Hematopoietic multipotent progenitor cell treated with erythropoietin and hydrocortisone succinate and interleukin-3 and kit ligand, for 6 days (in vitro differentiated cells): Measurements from ENCODE around the gene GABARAPL1.
"Not testable (repeated sequence)": the region's sequence is repeated elsewhere in the genome, so short reads cannot be mapped to it uniquely, and the experiment has no call there.

Experiments
- DNase-seq: peaks from one replicate; pipeline ENCODE4 v3.0.0-alpha.2; 2015

Gene GABARAPL1

DNA sequence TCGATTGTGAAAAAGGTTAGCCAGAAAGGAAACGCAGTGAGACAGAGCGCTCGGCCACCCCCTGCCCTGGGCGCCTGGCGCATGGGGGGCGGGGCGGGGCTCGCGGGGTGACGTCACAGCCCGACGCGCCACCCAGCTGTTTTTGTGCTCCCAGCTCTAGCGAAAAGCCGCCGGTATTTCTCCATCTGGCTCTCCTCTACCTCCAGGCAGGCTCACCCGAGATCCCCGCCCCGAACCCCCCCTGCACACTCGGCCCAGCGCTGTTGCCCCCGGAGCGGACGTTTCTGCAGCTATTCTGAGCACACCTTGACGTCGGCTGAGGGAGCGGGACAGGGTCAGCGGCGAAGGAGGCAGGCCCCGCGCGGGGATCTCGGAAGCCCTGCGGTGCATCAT lies at the start of gene GABARAPL1:
TSS of gene GABARAPL1 (plus strand) at position 139 of the 393 bp plus-strand sequence. CDS start at position 392, 253 bp downstream.
- peak; percentile 83 for DNase-seq

DNA sequence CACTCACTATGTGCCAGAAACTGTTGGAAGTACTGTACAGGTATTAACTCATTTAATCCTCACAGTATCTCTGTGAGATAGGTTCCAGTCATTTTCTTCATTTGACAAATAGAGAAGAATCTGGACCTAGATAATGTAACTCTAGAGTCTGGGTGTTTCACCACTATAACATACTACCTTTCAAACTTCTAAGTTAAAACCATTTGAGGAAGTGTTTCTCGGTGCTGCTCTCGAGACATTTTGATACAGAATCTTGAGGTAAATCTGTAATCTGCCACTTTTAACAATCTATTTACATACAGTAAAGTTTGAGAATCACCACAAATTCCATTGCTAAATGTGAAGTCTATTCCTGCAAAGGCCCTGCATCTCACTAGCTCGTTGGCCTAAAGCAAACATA lies 49.6 kb upstream of the GABARAPL1 start:
- DNase-seq, result peak; percentile 20

DNA sequence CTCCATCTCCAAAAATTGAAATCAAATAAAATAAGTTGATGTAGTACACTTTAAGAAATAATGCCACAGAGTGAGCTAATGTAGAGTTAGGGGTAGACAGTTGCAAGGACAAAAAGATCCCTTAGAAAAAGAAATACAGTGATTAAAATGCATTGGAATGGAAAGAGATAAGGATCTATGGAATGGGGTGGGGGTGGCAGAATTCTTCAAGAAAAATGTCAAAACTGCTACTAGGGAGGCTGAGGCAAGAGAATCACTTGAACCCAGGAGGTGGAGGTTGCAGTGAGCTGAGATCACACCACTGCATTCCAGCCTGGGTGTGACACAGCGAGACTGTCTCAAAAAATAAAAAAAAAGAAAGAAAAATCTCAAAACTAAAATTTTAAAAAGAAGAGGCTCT lies 47.3 kb upstream of the GABARAPL1 start:
- no peak for DNase-seq

DNA sequence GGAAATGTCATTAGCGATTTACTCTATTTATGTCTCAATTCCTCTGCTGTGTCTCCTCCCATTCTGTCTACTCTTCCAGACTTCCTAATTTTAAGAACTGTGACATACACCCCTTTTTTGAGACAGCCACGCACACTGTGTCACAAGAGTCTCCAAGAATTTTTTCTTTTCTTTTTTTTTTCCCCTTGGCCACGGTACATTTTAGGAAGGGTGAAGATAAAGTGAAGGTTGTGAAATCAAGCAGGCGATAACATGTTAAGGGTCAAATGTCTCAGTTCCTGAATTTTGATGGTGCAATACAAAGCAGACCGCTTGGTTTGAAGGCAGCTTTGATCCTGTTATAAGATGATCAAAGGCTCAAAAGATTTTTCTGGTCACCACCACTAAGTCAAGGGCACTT lies 45.1 kb upstream of the GABARAPL1 start:
- DNase-seq, result peak; percentile 54

DNA sequence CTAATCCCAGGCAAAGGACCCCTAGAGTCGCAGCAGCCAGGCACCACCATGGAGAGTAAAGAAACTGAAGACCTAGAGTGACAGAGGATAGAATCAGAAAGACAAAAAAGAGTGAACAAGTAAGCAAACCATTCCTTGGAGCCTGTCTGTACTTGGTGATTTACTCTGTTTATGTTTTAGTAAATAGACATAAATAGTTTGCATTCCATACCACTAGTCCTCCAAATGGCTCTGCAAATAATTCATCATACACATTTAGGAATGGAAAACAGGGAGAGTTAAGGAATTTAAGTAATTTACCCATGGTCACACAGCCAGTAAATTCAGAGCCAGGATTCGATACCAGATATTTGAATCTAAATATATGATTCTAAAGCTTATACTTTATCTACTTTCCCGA lies 43.6 kb upstream of the GABARAPL1 start:
- no peak for DNase-seq

DNA sequence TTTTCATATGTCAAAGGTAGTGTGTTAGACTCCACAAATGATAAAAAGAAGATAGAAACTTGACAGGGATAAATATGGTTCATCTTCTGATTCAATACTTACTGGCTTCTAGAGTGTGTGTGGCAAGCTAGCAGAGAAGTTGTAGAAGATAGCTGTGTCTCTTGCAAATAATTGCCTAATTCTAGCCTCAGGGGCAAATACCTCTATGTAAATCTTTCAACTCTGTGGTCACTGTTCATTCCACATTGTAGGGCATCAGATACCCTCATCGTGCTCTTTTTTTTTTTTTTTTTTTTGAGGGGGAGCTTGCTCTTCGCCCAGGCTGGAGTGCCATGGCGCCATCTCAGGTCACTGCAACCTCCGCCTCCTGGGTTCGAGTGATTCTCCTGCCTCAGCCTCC lies 42.5 kb upstream of the GABARAPL1 start:
- DNase-seq, result no peak

DNA sequence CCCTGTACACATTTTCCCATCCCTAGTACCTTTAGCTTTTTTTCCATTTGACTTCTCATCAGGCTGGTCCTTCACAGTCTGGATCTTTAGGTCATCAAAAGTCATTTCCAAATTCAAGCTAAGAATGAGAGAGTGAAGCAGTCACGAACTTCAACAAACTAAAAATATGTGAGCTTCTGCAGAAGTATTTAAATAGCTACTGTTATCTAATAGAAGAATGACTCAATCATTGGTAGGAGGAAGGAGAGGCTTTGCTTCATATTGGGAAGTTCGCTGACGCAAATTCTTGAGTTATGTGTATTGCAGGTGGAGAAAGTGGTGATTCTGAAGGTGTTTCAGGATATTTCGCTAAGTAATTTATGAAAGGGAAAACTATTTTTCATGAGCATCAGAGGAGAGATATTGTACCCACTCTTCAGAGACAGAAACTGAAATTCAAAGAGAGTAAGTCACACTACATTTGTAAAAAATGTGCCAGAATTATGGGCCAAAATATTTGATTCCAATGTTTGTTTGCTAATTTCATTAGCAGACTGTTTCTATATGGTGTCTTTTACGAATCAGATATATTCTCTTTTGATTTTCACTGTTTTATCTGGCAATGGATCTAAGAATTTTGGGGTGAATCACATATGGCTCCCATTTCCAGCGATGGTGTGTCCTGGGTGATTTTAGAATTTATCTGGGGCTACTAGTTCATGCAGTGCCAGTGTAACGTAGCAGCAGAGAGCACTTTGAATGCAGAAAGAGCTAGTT lies 40.5 kb upstream of the GABARAPL1 start, which contains the start of gene OLR1:
TSS of gene OLR1 (minus strand) at position 160 of the 756 bp plus-strand sequence. CDS start at position 105, 55 bp downstream.
- DNase-seq, result no peak

DNA sequence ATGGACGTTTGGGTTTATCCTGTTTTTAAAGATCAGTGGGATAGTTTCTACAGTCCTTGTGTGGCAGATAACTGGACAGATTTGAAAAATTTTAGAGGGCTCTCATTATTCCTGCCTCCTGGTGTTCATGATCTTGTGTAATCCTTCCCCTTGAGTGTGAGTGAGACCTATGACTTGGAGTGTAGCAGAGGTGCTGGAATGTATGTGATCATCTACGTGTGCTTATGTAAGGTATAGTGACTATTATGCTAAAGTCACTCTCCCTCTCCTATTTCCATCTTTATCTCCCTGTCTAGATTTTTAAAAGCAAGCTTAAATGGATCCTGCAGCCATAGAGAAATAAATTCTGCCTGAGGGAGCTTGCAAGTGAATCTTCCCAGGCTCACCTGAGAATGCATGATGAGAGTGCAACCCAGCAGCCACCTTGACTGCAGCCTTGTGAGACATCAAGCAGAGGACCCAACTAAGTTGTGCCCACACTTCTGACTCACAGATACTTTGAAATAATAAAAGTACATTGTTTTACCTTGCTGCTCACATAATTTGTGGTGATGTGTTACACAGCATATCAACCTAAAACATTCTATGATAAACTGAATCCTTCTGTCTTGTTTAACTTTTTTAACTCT lies 37.6 kb upstream of the GABARAPL1 start:
- DNase-seq, result no peak

DNA sequence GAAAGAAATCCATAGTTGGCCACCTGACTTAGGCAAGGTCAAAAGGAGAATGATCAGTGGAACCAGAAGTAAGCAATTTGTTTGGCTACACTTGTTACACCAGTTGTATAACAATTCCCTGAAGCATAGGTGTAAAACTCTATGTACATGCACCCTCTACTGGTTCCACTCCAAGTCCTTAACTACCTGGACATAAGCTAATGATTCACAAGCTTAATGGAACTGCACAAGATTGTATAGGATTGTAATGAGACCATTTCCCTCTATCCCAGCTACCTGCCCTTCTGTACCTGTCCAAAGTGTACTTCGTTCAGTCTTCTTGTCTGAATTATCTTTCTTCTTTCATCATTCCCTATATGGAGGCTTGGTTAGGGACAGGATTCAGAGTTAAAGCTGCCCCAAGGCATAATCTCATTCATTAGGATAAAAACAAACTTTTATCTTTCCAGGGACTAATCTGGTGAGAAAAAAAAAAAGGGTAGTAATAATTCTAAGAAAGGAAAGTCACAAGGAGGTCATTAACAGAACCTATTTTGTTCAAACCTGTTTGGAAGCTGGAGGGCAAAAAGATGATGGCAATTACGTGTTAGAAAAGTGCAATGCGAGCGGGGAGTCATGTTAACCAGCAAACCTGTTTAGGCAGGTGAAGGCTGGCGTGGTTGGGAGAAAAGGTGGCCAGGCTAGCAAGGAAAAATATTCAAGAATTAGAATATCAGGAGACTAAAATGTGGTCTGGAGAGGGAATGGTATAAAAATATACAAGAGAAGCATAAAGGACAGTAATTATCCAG lies 36.6 kb upstream of the GABARAPL1 start:
- DNase-seq, result no peak

DNA sequence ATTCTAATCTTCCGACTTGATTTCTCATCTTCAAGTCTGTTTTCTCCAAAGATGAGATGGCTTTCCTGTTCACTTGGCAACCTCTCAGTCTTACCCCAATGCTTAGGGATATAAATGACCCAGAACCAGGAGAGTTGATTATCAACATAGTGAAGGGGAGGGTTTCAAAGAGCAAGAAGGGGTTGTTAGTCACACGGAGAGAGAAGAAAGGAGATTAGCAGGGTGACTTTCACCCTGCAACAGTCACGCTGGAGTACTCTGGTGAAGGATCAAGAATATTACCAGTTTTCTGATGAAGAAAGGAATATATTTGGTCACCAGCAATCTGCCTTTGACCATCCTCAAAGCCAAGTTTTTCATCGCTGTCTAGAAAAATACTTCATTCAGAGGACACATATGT lies 33.9 kb upstream of the GABARAPL1 start, which contains the start of gene TMEM52B:
TSS of gene TMEM52B (plus strand) at position 212 of the 400 bp plus-strand sequence. CDS start 543 bp downstream, outside the sequence.
- no peak for DNase-seq

DNA sequence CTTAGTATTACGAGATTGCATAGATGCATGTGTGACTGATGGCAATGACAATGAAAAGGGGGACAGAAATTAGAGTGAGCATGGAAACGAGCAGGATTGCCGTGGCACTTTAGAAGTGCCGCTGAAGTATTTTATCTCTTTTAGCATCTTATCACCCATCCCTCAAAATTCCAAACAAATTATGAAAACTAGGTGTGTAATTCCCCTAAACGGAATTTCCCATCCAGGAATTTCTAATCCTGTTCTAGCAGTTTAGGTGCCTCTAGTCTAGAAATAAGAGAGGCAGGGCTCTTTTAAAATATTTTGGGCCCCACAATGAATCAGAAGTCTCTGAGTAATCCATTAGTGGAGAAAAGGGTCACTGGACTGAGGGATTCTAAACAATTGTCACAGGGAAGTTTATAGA lies 32.9 kb upstream of the GABARAPL1 start:
- DNase-seq, result no peak

DNA sequence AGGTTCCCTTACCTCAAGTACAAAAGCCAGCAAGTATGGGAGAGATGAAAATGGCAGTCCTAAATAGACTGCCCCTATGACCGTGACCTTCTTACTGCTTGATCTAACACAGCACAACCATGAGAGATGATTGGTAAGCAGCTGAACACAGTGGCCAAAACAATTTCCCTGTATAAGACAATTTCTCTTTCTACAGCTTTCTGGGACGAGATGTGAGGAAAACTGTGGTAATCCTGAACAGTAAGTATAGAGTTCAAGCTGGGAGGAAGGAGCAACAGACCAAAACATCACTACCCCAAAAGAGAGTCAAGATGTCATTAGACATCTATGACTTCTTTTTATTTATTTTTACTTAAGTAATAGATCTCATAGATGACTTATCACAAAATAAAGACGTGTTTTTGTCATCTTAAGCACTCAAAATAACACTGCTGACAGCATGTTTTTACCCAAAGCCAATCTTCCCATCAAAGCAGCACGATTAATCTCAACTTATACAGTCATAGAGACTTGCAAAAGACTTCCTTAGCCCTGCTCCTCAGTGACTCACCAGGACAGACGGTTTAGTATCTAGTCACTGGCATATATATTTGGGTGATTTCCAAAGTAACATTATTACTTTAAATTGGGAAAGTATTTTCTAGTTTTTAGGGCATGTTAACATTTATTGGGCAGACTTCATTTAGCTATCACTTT lies 30.2 kb upstream of the GABARAPL1 start:
- peak; percentile 16 for DNase-seq

DNA sequence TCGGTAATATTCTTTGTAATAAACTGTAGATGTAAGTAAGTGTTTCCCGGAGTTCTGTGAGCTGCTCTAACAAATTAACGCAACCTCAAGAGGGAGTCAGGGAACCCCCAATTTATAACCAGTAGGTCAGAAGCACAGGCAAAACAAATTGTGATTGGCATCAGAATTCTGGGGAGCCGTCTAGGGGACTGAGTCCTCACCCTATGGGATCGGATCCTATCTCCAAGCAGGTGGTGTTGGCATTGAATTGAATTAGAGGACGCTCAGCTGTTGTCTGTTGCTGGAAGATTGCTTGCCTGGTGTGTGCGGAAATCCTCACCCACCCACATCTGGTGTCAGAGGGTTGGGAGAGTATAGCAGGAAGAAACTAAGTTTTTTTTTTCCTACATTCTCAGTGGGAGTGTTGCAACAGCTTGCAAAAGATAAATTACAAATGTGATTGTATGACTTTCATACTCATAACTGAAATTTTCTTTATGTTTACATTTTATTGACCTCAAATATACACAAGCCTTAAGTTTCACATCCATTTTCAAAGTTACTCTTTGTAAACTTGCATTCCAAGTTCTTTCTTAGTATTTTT lies 28.3 kb upstream of the GABARAPL1 start:
- DNase-seq, result no peak

DNA sequence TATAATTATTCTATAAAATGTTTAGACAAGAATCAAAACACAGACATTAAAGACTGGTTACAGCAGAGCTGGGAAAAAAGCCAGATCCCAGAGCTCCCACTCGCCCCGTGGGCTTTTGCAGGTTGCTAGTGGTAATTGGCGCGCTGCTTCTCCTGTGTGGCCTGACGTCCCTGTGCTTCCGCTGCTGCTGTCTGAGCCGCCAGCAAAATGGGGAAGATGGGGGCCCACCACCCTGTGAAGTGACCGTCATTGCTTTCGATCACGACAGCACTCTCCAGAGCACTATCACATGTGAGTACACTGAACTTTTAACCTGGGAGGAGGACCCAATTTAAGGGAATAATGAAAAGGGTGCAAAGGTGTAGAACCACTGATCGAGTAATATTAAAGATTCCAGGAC lies 26.4 kb upstream of the GABARAPL1 start:
- peak; percentile 36 for DNase-seq

DNA sequence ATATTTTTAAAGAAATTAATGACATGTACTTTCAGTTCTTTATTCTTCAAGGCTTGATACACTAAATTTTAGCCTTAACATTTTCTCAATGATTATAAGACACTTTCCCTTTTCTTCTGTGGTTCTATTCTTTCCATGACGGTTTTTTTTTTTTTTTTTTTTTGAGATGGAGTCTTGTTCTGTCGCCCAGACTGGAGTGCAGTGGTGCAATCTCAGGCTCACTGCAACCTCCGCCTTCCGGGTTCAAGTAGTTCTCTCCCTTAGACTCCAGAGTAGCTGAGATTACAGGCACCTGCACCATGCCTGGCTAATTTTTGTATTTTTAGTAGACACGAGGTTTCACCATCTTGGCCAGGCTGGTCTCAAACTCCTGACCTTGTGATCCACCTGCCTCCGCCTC lies 25.7 kb upstream of the GABARAPL1 start:
- DNase-seq, result not testable (repeated sequence)

DNA sequence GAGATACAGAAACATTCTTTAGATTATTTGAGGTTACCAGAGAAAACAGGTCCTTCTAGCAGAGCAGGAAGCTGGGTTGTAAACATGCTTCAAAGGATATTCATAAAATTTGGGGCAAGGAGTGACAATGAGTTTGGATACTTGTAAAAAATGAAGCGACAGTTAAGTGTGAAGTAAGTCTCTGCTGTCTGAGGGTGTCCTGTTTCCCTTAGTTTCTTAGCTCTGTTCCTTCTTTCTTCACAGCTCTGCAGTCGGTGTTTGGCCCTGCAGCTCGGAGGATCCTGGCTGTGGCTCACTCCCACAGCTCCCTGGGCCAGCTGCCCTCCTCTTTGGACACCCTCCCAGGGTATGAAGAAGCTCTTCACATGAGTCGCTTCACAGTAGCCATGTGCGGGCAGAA lies 23.0 kb upstream of the GABARAPL1 start:
- no peak for DNase-seq

DNA sequence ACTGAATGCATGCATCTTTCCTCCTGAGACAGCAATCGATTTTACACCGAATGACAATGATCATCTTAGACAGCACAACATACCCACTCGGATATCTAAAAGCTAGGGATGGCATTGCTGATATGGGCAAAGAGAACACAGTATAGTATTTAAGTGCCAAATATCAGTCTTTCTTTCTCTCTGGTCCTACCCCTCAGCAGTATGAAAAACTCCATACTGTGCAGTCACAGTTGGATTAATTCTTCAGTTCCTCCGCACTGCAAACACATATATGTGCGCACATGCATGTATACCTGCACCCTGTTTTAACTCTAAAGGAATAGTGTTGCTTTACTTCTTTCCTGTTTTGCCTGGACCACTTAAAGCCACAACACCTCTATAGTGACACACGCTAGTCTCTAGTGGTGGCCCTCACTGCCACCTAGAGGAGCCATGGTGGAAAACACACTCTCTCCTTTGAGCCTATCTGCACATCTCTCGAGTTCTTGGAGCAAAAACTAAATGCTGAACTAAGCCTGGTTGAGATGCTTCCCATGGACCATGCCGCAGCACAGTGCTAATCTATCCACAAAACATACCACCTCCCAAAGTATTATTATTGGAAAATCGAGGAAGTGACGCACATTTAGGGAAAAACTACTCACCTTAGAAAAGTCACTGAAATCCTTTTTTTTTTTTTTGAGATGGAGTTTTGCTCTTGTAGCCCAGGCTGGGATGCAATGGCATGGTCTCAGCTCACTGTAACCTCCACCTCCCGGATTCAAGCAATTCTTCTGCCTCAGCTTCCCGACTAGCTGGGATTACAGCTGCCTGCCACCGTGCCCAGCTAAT lies 21.9 kb upstream of the GABARAPL1 start:
- peak; percentile 85 for DNase-seq

DNA sequence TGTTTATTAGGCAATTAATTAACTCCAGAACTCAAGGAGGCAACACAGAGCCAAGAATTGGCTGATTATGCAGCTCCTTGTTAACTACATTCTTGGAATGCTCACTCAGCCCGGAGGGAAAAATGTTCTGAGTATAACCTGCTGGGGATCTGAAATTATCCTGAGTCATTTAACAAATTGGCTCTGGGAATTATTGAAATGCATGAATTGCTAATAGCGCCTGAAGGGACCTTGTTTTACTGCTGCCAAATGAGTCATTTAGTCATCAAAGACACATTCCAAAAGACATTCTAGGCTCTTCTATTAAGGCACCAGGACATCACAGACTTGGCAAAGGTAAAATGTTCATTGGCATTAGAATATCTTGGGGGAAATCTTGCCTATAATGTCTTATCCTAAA lies 20.8 kb upstream of the GABARAPL1 start:
- no peak for DNase-seq

DNA sequence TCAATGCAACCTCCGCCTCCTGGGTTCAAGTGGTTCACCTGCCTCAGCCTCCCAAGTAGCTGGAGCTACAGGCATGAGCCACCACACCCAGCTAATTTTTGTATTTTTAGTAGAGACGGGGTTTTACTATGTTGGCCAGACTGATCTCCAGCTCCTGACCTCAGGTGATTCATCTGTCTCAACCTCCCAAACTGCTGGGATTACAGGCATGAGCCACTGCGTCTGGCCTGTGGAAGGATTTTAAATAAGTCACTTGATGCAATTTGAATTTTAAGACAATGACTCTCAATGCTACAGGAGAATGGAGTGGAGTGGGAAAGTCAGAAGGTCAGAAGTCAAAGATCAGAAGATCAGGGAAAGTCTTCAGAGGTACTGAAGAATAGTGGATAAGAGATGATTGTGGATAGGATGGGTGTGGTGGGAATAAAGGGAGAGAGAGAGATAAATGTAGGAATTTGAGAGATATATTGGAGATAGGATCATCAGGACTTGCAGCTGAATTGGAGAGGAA lies 18.5 kb upstream of the GABARAPL1 start:
- DNase-seq, result no peak

DNA sequence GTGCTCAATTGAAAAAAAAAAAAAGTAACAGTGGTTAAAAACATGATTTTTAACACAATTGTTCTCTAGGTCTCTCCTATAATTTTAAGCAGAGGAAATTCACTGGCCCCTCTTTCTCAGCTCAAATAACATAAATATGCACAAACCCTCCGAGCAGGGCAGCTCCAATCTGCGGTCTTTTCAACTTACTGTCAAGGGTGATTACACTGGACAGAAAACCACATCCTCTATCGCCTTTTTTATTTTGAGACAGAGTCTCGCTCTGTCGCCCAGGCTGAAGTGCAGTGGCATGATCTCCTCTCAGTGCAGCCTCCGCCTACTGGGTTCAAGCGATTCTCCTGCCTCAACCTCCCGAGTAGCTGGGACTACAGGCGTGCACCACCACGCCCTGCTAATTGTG lies 16.5 kb upstream of the GABARAPL1 start:
- peak; percentile 65 for DNase-seq

DNA sequence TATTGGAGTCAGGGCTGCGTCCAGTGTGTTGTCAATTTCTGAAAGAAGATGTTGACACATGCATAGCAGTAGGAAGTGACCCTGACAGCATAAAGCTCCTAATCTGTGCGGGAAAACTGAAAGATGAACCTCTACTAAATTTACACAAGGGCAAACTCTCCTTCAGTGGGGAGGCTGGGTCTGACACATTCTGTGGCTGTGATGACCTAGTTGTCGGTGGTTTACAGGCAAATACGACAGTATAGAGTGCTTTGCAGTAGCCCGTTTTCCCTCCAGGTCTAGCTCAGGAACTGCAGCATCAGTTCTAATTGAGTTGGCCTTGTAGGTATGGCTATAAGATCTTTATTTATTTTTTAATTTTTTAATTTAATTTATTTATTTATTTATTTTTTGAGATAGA lies 14.8 kb upstream of the GABARAPL1 start:
- no peak for DNase-seq
